GM12878 (cell line): Measurements from ENCODE around the gene NOL4L. TPM values are rescaled to one million over a fixed set of nuclear protein-coding genes. Genes with fewer than 3 reads are reported as not detected.

ENCODE experiments used
- ATAC-seq: fragments of 200-7000 bp; cut with Tn5 transposase; 3 replicates; pipeline ENCODE4 v1.9.1; 2020; ENCODE audit warnings: mild to moderate bottlenecking, moderate library complexity
- BruUV-seq: library from RNA; stranded (reverse); fragments of 400-500 nt; replicated peaks from 2 replicates; lab custom pipeline; 2021; lab: Mats Ljungman, UMichigan
- CTCF ChIA-PET: fragments of 300-600 bp; sonication (Branson Sonifier 250); formaldehyde crosslinking; extraction: SDS; loops from one replicate; lab custom pipeline; 2021; ENCODE audit warnings: inconsistent platforms; lab: Yijun Ruan, JAX
- POLR2A ChIA-PET: fragments of 350-600 bp; formaldehyde crosslinking; extraction: SDS; loops from one replicate; lab custom pipeline; 2021; ENCODE audit warnings: inconsistent platforms; lab: Charles Lee
- RAD21 ChIA-PET: fragments of 300-600 bp; sonication (Branson Sonifier 250); formaldehyde crosslinking; loops from one replicate; lab custom pipeline; 2023; ENCODE audit warnings: antibody characterized with exemption; ENCODE audit not compliant: unreplicated experiment; lab: Charles Lee
- SMC1A ChIA-PET: fragments of 300-600 bp; sonication (Branson Sonifier 250); formaldehyde crosslinking; loops from one replicate; lab custom pipeline; 2023; ENCODE audit not compliant: unreplicated experiment, uncharacterized antibody; lab: Charles Lee
- DNase-seq: peaks from one replicate; pipeline ENCODE4 v3.0.0-alpha.2; 2011; ENCODE audit warnings: low read depth, low spot score
- FAIRE-seq: peaks from 3 replicates; lab custom pipeline; 2011; peaks lifted over from hg19 to GRCh38; lab: Jason Lieb, UNC
- H2AFZ ChIP-seq: 2 replicates; pipeline ENCODE4 v1.6.0; 2011; ENCODE audit warnings: low read depth, low read length, control low read depth; ENCODE audit not compliant: control insufficient read depth
- H3K27ac ChIP-seq: 2 replicates; pipeline ENCODE4 v1.5.1; 2011; ENCODE audit warnings: control low read depth; ENCODE audit not compliant: control insufficient read depth, insufficient read depth
- H3K27me3 ChIP-seq, 2 experiments: replicated peaks in 1 of 2; 2 replicates each; pipeline versions ENCODE4 v1.6.0 to v1.6.1; 2011; ENCODE audit warnings: low read length in 1 of 2; ENCODE audit not compliant: control insufficient read depth in 2 of 2, insufficient read depth in 2 of 2
- H3K36me3 ChIP-seq, 2 experiments: 2 replicates each; pipeline ENCODE4 v1.5.1; 2011; ENCODE audit warnings: low read length in 1 of 2; ENCODE audit not compliant: control insufficient read depth in 2 of 2, insufficient read depth in 2 of 2
- H3K4me1 ChIP-seq: 2 replicates; pipeline ENCODE4 v1.6.1; 2011; ENCODE audit warnings: mild to moderate bottlenecking, low read length, moderate library complexity, mixed read lengths; ENCODE audit not compliant: control insufficient read depth, insufficient read depth
- H3K4me2 ChIP-seq: 2 replicates; pipeline ENCODE4 v1.6.0; 2011; ENCODE audit warnings: control low read depth; ENCODE audit not compliant: control insufficient read depth, insufficient read depth
- H3K4me3 ChIP-seq: fragments of 200-600 bp; sonication (generic); 2 replicates; pipeline ENCODE4 v1.5.1; 2016
- H3K79me2 ChIP-seq: 2 replicates; pipeline ENCODE4 v1.6.0; 2011; ENCODE audit warnings: low read length; ENCODE audit not compliant: control insufficient read depth, insufficient read depth
- H3K9ac ChIP-seq: 2 replicates; pipeline ENCODE4 v1.8.0; 2011; ENCODE audit warnings: low read length, control low read depth, mixed read lengths; ENCODE audit not compliant: control insufficient read depth, insufficient read depth
- H3K9me3 ChIP-seq: replicated peaks from 3 replicates; pipeline ENCODE4 v1.5.1; 2011; ENCODE audit warnings: mild to moderate bottlenecking, low read length; ENCODE audit not compliant: control insufficient read depth, insufficient read depth
- H4K20me1 ChIP-seq: 2 replicates; pipeline ENCODE4 v1.6.0; 2011; ENCODE audit not compliant: control insufficient read depth, insufficient read depth
- CHD2 ChIP-seq: IDR thresholded peaks from 2 replicates; pipeline ENCODE4 v1.6.1; 2011; ENCODE audit warnings: low read depth, low read length, improper control_type of control experiment, borderline replicate concordance
- CREB1 ChIP-seq: IDR thresholded peaks from 2 replicates; pipeline ENCODE4 v1.6.1; 2012; ENCODE audit warnings: low read depth, mild to moderate bottlenecking, inconsistent platforms
- PBX3 ChIP-seq: IDR thresholded peaks from 2 replicates; pipeline ENCODE4 v1.6.1; 2011; ENCODE audit warnings: mild to moderate bottlenecking, low read depth, low read length, moderate library complexity; ENCODE audit not compliant: insufficient replicate concordance
- POLR2A ChIP-seq: IDR thresholded peaks from 2 replicates; pipeline ENCODE4 v1.6.1; 2011; ENCODE audit warnings: low read depth, mild to moderate bottlenecking, low read length
- POLR2AphosphoS2 ChIP-seq: IDR thresholded peaks from 2 replicates; pipeline ENCODE4 v1.6.1; 2011; ENCODE audit warnings: low read depth, mild to moderate bottlenecking, low read length, improper control_type of control experiment, moderate library complexity
- RBBP5 ChIP-seq: fragments of 200-600 bp; sonication (generic); conservative IDR thresholded peaks from 2 replicates; pipeline ENCODE4 v1.6.1; 2016
- RELA ChIP-seq: fragments of 450-650 bp; IDR thresholded peaks from 2 replicates; pipeline ENCODE4 v1.8.0; 2014; ENCODE audit warnings: borderline replicate concordance; ENCODE audit not compliant: partially characterized antibody
- SIN3A ChIP-seq: IDR thresholded peaks from 2 replicates; pipeline ENCODE4 v1.6.1; 2012; ENCODE audit warnings: low read depth, low read length, improper control_type of control experiment
- SMARCA5 ChIP-seq: fragments of 450-650 bp; IDR thresholded peaks from 2 replicates; pipeline ENCODE4 v1.6.1; 2017; ENCODE audit warnings: mild to moderate bottlenecking
- STAT1 ChIP-seq: fragments of 450-650 bp; conservative IDR thresholded peaks from 2 replicates; pipeline ENCODE4 v1.6.1; 2014; ENCODE audit warnings: antibody characterized with exemption, mild to moderate bottlenecking
- SUPT20H ChIP-seq: IDR thresholded peaks from 2 replicates; pipeline ENCODE4 v1.6.1; 2011; ENCODE audit warnings: low read depth, mild to moderate bottlenecking, low read length, moderate library complexity, borderline replicate concordance; ENCODE audit not compliant: control insufficient read depth
- TBL1XR1 ChIP-seq: IDR thresholded peaks from 2 replicates; pipeline ENCODE4 v1.6.1; 2012; ENCODE audit warnings: low read depth, low read length, improper control_type of control experiment
- TCF7 ChIP-seq: IDR thresholded peaks from 2 replicates; pipeline ENCODE4 v1.6.1; 2014; ENCODE audit warnings: antibody characterized with exemption, borderline replicate concordance
- YBX1 ChIP-seq: fragments of 450-650 bp; IDR thresholded peaks from 2 replicates; pipeline ENCODE4 v1.6.1; 2016; ENCODE audit warnings: antibody characterized with exemption
- ZBED1 ChIP-seq: IDR thresholded peaks from 2 replicates; pipeline ENCODE4 v1.6.1; 2016; ENCODE audit warnings: borderline replicate concordance
- ZBTB40 ChIP-seq: fragments of 450-650 bp; IDR thresholded peaks from 2 replicates; pipeline ENCODE4 v1.6.1; 2016; ENCODE audit warnings: mild to moderate bottlenecking, moderate library complexity, borderline replicate concordance
- WGBS: methylation state at CpG from one replicate; pipeline ENCODE4 v1.1.6; 2016; ENCODE audit warnings: low lambda C conversion rate; ENCODE audit not compliant: insufficient replicate concordance, insufficient coverage; ENCODE audit errors: missing lambda C conversion rate; 5-methylcytosine and 5-hydroxymethylcytosine counted together
- in situ Hi-C: fragments of 300-500 bp; cut with MboI; formaldehyde crosslinking; loops from 9 replicates; pipeline ENCODE4 v1.14.3; 2018; ENCODE audit warnings: mixed read lengths
- intact Hi-C: fragments of 100-400 bp; cut with micrococcal nuclease; formaldehyde crosslinking; loops from one replicate; pipeline ENCODE4 v1.14.2; 2022; ENCODE audit not compliant: unreplicated experiment
- polyA plus RNA-seq, 11 experiments: library from polyadenylated mRNA; depleted of rRNA in 4 of 11; unstranded in 6 of 11; stranded (reverse) in 5 of 11; fragments of >200 nt; fragmentation: Nextera tagmentation in 4 of 11; fragmentation: Illumina TruSeq in 1 of 11; extraction: Ambion mirVana in 4 of 11; extraction: Trizol in 1 of 11; gene quantifications; 1 replicate in 1 of 11; 2 replicates in 10 of 11; pipeline versions ENCODE4 v1.2.1 to v1.2.3, GENCODE V29; 2011 to 2016; ENCODE audit warnings: inconsistent platforms in 2 of 11, missing spikeins in 2 of 11, low read depth in 1 of 11
- total RNA-seq, 4 experiments: library from RNA; depleted of rRNA in 3 of 4; stranded (reverse); fragments of >200 nt in 3 of 4; fragmentation: Illumina TruSeq in 1 of 4; extraction: Trizol in 1 of 4; gene quantifications; 2 replicates each; pipeline versions ENCODE4 v1.2.1 to v1.2.3, GENCODE V29; 2013 to 2021
- TF ChIP-seq, protein P1 (sequence below): fragments of 450-650 bp; IDR thresholded peaks from 2 replicates; pipeline ENCODE4 v1.6.1; 2018; ENCODE audit warnings: mild to moderate bottlenecking, low read depth, moderate library complexity; ENCODE audit not compliant: partially characterized antibody

Gene NOL4L
- total and polyA plus RNA-seq, 10 of the 15 experiments (the other 5 are each of a cell fraction or from before 2014, with no cell fraction given) = 2.3 to 24.0 (median 8.0) TPM

DNA sequence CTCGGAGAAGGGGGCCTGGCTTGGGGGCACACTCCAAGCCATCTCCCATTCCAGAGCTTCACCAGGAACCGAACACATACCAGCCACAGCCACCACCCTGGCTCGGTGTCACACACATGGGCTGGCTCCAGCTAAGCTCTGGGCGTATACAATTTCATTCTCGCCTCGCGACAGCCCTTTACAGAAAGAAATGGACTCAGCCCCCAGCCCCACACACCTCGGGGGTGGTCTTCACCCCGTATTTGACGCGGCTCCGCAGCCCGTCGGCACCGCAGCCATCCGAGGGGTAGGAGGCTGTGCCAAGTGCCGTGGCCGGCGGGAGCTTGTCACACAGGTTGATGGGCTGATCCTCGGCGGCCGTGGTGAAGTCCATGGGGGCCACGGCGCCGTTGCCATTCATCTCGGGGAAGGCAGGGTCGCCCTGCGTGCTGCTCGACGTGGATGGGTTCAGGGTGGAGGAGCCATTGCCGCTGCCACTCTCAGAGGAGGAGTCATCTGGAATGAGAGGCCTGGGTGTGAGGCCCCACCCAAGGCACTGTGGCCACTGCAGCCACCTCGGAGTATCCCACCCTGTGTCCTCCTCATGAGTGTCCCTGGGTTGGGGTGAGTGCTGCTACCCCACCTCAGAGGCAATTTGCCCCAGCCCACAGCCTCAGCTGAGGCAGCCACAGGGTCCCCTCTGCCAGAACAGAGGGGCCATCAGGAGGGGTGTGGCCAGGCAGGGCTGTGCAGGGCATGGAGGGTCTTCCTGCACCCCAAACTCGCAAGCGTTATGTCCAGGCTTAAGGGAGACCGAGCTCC lies 129.0 kb downstream of the NOL4L start:
- no peak for FAIRE-seq
- Histone ChIP-seq H3K79me2 (no peaks in the 10 kb centered on the region), H3K27me3 (no peaks in the 10 kb centered on the region), H3K36me3 (no peaks in the 10 kb centered on the region; a peak in 1 of 4 replicates), H3K9me3 (no peaks in the 10 kb centered on the region), H3K4me2 (no peak overlapping the region), H3K27ac (no peak overlapping the region), H3K4me3 (no peak overlapping the region), H3K9ac (no peak overlapping the region), H4K20me1 (no peaks in the 10 kb centered on the region), H3K4me1 (no peaks in the 10 kb centered on the region), H2AFZ (no peak overlapping the region)
- TF ChIP-seq PBX3 (no peak), POLR2A (no peak), RBBP5 (no peak), TCF7 (no peak), RELA (no peak), SIN3A (no peak), ZBED1 (no peak), CREB1 (no peak), TBL1XR1 (no peak), ZBTB40 (no peak), YBX1 (no peak), POLR2AphosphoS2 (no peak), SUPT20H (no peak), STAT1 (no peak), SMARCA5 (no peak), CHD2 (no peak)
- TF ChIP-seq, protein P1, sequence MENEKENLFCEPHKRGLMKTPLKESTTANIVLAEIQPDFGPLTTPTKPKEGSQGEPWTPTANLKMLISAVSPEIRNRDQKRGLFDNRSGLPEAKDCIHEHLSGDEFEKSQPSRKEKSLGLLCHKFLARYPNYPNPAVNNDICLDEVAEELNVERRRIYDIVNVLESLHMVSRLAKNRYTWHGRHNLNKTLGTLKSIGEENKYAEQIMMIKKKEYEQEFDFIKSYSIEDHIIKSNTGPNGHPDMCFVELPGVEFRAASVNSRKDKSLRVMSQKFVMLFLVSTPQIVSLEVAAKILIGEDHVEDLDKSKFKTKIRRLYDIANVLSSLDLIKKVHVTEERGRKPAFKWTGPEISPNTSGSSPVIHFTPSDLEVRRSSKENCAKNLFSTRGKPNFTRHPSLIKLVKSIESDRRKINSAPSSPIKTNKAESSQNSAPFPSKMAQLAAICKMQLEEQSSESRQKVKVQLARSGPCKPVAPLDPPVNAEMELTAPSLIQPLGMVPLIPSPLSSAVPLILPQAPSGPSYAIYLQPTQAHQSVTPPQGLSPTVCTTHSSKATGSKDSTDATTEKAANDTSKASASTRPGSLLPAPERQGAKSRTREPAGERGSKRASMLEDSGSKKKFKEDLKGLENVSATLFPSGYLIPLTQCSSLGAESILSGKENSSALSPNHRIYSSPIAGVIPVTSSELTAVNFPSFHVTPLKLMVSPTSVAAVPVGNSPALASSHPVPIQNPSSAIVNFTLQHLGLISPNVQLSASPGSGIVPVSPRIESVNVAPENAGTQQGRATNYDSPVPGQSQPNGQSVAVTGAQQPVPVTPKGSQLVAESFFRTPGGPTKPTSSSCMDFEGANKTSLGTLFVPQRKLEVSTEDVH = no peak
- WGBS = 83% methylated on average over 29 of the region's 35 CpGs
- in situ Hi-C loops (no loop called here), intact Hi-C loops (no loop called here)
- ChIA-PET SMC1A (no interaction called here), POLR2A (no interaction called here), CTCF (interaction anchor here (1.4 kb wide), 1 partner anchor 365 kb away, joined by 3 read pairs; no protein-coding TSS in a partner anchor), RAD21 (interaction anchor here (0.9 kb wide), 1 partner anchor 82 kb away, joined by 3 read pairs; no protein-coding TSS in a partner anchor)
- ATAC-seq = no peak
- BruUV-seq = no TSS peak
- no peak for DNase-seq
